CD14-positive monocyte (primary cell): ENCODE measurements around the gene WDR45B. TPM values are rescaled to one million over a fixed set of nuclear protein-coding genes. Genes with fewer than 3 reads are reported as not detected.

ENCODE experiments used
- DNase-seq, 3 donors: peaks; one replicate each; pipeline ENCODE4 v3.0.0-alpha.2; 2011 to 2022
- H2AFZ ChIP-seq: 2 replicates; pipeline ENCODE4 v1.6.0; 2012; ENCODE audit warnings: mild to moderate bottlenecking, low read depth, low read length, inconsistent platforms; ENCODE audit not compliant: insufficient read depth, poor library complexity, severe bottlenecking
- H3K27ac ChIP-seq, 2 donors: 1 replicate in 1 of 2; 2 replicates in 1 of 2; pipeline ENCODE4 v1.5.1; 2012 to 2013; ENCODE audit warnings: low read length in 2 of 2, control low read depth in 1 of 2, inconsistent platforms in 1 of 2, low read depth in 1 of 2, mild to moderate bottlenecking in 1 of 2
- H3K27me3 ChIP-seq, 2 donors: one replicate each; pipeline versions ENCODE4 v1.6.0 to v1.6.1; 2011 to 2013; ENCODE audit warnings: low read length in 2 of 2; ENCODE audit not compliant: control insufficient read depth in 2 of 2, insufficient read depth in 2 of 2
- H3K36me3 ChIP-seq, 2 donors: replicated peaks in 1 of 2; 1 replicate in 1 of 2; 2 replicates in 1 of 2; pipeline versions ENCODE4 v1.5.1 to v1.6.1; 2012 to 2013; ENCODE audit warnings: low read length in 2 of 2, control low read depth in 1 of 2, inconsistent platforms in 1 of 2, mild to moderate bottlenecking in 1 of 2; ENCODE audit not compliant: insufficient read depth in 2 of 2, control insufficient read depth in 1 of 2
- H3K4me1 ChIP-seq, 2 donors: 1 replicate in 1 of 2; 2 replicates in 1 of 2; pipeline versions ENCODE4 v1.5.1 to v1.6.1; 2012 to 2013; ENCODE audit warnings: low read length in 2 of 2, control low read depth in 1 of 2, inconsistent platforms in 1 of 2, mild to moderate bottlenecking in 1 of 2, moderate library complexity in 1 of 2; ENCODE audit not compliant: insufficient read depth in 2 of 2, control insufficient read depth in 1 of 2
- H3K4me2 ChIP-seq: replicated peaks from 2 replicates; pipeline ENCODE3; 2012; ENCODE audit warnings: low read length, moderate library complexity, mild to moderate bottlenecking; ENCODE audit not compliant: poor library complexity, severe bottlenecking; ENCODE audit errors: extremely low read depth
- H3K4me3 ChIP-seq, 3 experiments: fragments of 200-600 bp in 1 of 3; sonication (generic) in 1 of 3; replicated peaks in 1 of 3; 1 replicate in 2 of 3; 2 replicates in 1 of 3; pipeline ENCODE4 v1.5.1; 2011 to 2013; ENCODE audit warnings: low read length in 3 of 3, mild to moderate bottlenecking in 3 of 3, control low read depth in 2 of 3, low read depth in 2 of 3, inconsistent platforms in 1 of 3, moderate library complexity in 1 of 3
- H3K79me2 ChIP-seq: 2 replicates; pipeline ENCODE4 v1.6.0; 2012; ENCODE audit warnings: mild to moderate bottlenecking, control low read depth, inconsistent platforms, low read length, moderate library complexity; ENCODE audit not compliant: insufficient read depth
- H3K9ac ChIP-seq: 2 replicates; pipeline ENCODE4 v1.6.0; 2017; ENCODE audit warnings: low read length, mild to moderate bottlenecking; ENCODE audit not compliant: insufficient read depth, poor library complexity, severe bottlenecking
- H3K9me3 ChIP-seq, 2 donors: replicated peaks in 1 of 2; 1 replicate in 1 of 2; 2 replicates in 1 of 2; pipeline versions ENCODE4 v1.5.1 to v1.6.1; 2012 to 2013; ENCODE audit warnings: low read length in 2 of 2, control low read depth in 1 of 2; ENCODE audit not compliant: control insufficient read depth in 1 of 2, insufficient read depth in 1 of 2
- H4K20me1 ChIP-seq: 2 replicates; pipeline ENCODE4 v1.6.0; 2012; ENCODE audit warnings: mild to moderate bottlenecking, low read length, control low read depth, moderate library complexity; ENCODE audit not compliant: insufficient read depth
- H3K27ac Mint-ChIP-seq, 7 donors: one replicate each; pipeline ENCODE4 v1.8.0; 2020; ENCODE audit warnings: mild to moderate bottlenecking in 7 of 7, mixed read lengths in 7 of 7, moderate library complexity in 6 of 7, inconsistent platforms in 2 of 7
- H3K27me3 Mint-ChIP-seq, 3 donors: one replicate each; pipeline ENCODE4 v1.8.0; 2021 to 2022; ENCODE audit warnings: low read depth in 3 of 3, mild to moderate bottlenecking in 3 of 3, mixed read lengths in 3 of 3, moderate library complexity in 3 of 3, inconsistent platforms in 1 of 3
- H3K36me3 Mint-ChIP-seq, 2 donors: one replicate each; pipeline ENCODE4 v1.8.0; 2020; ENCODE audit warnings: mixed read lengths in 2 of 2, inconsistent platforms in 1 of 2, mild to moderate bottlenecking in 1 of 2
- H3K4me1 Mint-ChIP-seq: one replicate; pipeline ENCODE4 v1.8.0; 2020; ENCODE audit warnings: mild to moderate bottlenecking, mixed read lengths
- H3K4me3 Mint-ChIP-seq, 2 donors: one replicate each; pipeline ENCODE4 v1.8.0; 2020; ENCODE audit warnings: mild to moderate bottlenecking in 2 of 2, mixed read lengths in 2 of 2, moderate library complexity in 1 of 2
- H3K9me3 Mint-ChIP-seq, 7 donors: one replicate each; pipeline ENCODE4 v1.8.0; 2020 to 2022; ENCODE audit warnings: mixed read lengths in 7 of 7, mild to moderate bottlenecking in 6 of 7, moderate library complexity in 6 of 7, inconsistent platforms in 2 of 7
- WGBS: methylation state at CpG from one replicate; pipeline ENCODE4 v1.1.5; 2013; ENCODE audit warnings: missing lambda C conversion rate; ENCODE audit not compliant: insufficient coverage; 5-methylcytosine and 5-hydroxymethylcytosine counted together
- intact Hi-C, 2 donors: fragments of 100-400 bp; cut with micrococcal nuclease; formaldehyde crosslinking; loops; one replicate each; pipeline versions ENCODE4 v1.15.0 to v1.15.1; 2023
- polyA plus RNA-seq, 3 donors: library from polyadenylated mRNA; depleted of rRNA in 1 of 3; unstranded in 2 of 3; stranded (reverse) in 1 of 3; fragments of 300-500 nt in 2 of 3; fragments of >200 nt in 1 of 3; fragmentation: Illumina TruSeq in 2 of 3; gene quantifications; 1 replicate in 2 of 3; 2 replicates in 1 of 3; pipeline ENCODE4 v1.2.3, GENCODE V29; 2012 to 2021
- TF ChIP-seq, protein P1 (sequence below): fragments of 200-600 bp; IDR thresholded peaks from one replicate; pipeline ENCODE4 v1.8.0; 2022; ENCODE audit warnings: antibody characterized with exemption, mild to moderate bottlenecking

The WDR45B gene
- polyA plus RNA-seq, 3 donors, result 42.6 to 82.6 (median 60.3) TPM

GRCh38 chr17:82574041-82574440, 74.2 kb downstream of the WDR45B start:
- H3K4me1 Mint-ChIP-seq, result no peaks in the 10 kb centered on the region
- H3K36me3 Mint-ChIP-seq, result peaks cover 75 to 91% of the 10 kb centered on the region in 2 donors
- Histone ChIP-seq H3K4me2 (no peak overlapping the region), H3K79me2 (peaks cover 3% of the 10 kb centered on the region), H3K9ac (no peak overlapping the region), H3K27ac (no peak overlapping the region), H3K27me3 (no peaks in the 10 kb centered on the region), H3K36me3 (peaks cover 80 to 98% of the 10 kb centered on the region in 2 donors), H4K20me1 (peaks cover 8% of the 10 kb centered on the region), H3K4me1 (no peaks in the 10 kb centered on the region), H3K9me3 (no peaks in the 10 kb centered on the region), H3K4me3 (no peak overlapping the region), H2AFZ (no peak overlapping the region)
- peak overlapping the region in 1 of 7 donors; percentile 68 for H3K27ac Mint-ChIP-seq
- no peaks in the 10 kb centered on the region for H3K9me3 Mint-ChIP-seq
- DNase-seq, result no peak
- no peak overlapping the region for H3K4me3 Mint-ChIP-seq
- intact Hi-C loops, result no loop called here
- WGBS, result 83% methylated on average over 2 of the region's 11 CpGs
- no peaks in the 10 kb centered on the region for H3K27me3 Mint-ChIP-seq
- TF ChIP-seq, protein P1, sequence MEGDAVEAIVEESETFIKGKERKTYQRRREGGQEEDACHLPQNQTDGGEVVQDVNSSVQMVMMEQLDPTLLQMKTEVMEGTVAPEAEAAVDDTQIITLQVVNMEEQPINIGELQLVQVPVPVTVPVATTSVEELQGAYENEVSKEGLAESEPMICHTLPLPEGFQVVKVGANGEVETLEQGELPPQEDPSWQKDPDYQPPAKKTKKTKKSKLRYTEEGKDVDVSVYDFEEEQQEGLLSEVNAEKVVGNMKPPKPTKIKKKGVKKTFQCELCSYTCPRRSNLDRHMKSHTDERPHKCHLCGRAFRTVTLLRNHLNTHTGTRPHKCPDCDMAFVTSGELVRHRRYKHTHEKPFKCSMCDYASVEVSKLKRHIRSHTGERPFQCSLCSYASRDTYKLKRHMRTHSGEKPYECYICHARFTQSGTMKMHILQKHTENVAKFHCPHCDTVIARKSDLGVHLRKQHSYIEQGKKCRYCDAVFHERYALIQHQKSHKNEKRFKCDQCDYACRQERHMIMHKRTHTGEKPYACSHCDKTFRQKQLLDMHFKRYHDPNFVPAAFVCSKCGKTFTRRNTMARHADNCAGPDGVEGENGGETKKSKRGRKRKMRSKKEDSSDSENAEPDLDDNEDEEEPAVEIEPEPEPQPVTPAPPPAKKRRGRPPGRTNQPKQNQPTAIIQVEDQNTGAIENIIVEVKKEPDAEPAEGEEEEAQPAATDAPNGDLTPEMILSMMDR, result no peak

GRCh38 chr17:82571855-82572254, 76.4 kb downstream of the WDR45B start:
- H3K4me3 Mint-ChIP-seq, result no peak overlapping the region
- H3K9me3 Mint-ChIP-seq, result no peaks in the 10 kb centered on the region
- H3K4me1 Mint-ChIP-seq, result no peaks in the 10 kb centered on the region
- no peaks in the 10 kb centered on the region for H3K9me3 ChIP-seq
- H3K27ac Mint-ChIP-seq, result peak overlapping the region in 4 of 7 donors; percentile 5 to 65 (median 34)
- 96% methylated on average over 5 of the region's 6 CpGs for WGBS
- intact Hi-C loops, result no loop called here
- no peak overlapping the region for H2AFZ ChIP-seq
- no peaks in the 10 kb centered on the region for H3K4me1 ChIP-seq
- no peak overlapping the region for H3K4me2 ChIP-seq
- no peaks in the 10 kb centered on the region for H3K27me3 Mint-ChIP-seq
- TF ChIP-seq, protein P1, result no peak
- no peak for DNase-seq
- H3K9ac ChIP-seq, result no peak overlapping the region
- H3K4me3 ChIP-seq, result no peak overlapping the region
- H3K79me2 ChIP-seq, result peaks cover 3% of the 10 kb centered on the region
- H3K36me3 ChIP-seq, result peaks cover 76 to 99% of the 10 kb centered on the region in 2 donors
- peaks cover 15% of the 10 kb centered on the region for H4K20me1 ChIP-seq
- H3K27ac ChIP-seq, result no peak overlapping the region
- peaks cover 76 to 92% of the 10 kb centered on the region in 2 donors for H3K36me3 Mint-ChIP-seq
- no peaks in the 10 kb centered on the region for H3K27me3 ChIP-seq
